NCI-H187 (cell line): ENCODE measurements around the gene TNS1.

Experiments
- DNase-seq, 2 experiments: peaks; one replicate each; lab custom pipeline; 2025; lab: John Stamatoyannopoulos, UW

Gene TNS1

DNA sequence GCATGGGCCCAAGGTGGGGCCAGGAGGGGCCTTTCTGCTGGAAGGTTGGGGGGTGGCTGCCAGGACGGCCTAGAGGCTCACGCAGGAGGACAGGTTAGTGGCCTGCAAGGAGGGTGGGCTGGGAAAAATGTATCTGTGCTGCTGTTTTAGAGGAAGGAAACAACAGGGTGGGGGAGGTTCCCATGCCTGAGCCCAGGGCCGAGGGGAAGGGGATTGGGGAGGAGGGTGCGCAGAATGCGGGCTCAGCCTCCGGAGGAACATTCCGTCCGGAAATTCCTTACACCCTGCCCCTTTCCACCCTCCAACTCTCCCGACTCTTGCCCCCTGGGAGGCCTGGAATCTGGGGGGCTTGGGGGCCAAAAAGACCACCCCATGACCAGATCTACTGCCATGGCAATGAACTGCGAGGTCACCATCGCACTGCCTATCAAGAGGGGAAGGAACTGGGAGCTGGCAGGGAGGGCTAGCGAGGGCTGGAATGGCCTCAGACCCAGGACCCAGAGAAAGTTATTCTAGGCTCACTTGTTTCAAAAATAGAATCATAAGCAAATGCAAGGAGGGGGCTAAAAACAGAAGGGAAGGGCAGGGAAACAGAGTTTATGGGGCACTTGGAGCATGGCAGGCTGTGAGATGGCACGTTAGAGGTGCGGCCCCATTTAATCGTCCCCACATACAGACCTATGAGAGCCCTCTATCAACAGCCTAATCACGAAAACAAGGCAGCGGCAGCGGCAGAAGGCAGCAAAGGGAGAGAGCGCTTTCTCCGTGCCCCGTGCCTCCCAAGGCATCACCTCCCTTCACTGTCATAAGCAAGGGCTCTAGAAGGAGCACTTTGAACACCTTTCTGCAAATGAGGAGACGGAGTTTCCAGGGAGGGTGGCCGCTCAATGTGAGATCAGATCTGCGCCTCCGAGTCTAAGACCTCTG, 90.4 kb downstream of the TNS1 start:
- no peak for DNase-seq

DNA sequence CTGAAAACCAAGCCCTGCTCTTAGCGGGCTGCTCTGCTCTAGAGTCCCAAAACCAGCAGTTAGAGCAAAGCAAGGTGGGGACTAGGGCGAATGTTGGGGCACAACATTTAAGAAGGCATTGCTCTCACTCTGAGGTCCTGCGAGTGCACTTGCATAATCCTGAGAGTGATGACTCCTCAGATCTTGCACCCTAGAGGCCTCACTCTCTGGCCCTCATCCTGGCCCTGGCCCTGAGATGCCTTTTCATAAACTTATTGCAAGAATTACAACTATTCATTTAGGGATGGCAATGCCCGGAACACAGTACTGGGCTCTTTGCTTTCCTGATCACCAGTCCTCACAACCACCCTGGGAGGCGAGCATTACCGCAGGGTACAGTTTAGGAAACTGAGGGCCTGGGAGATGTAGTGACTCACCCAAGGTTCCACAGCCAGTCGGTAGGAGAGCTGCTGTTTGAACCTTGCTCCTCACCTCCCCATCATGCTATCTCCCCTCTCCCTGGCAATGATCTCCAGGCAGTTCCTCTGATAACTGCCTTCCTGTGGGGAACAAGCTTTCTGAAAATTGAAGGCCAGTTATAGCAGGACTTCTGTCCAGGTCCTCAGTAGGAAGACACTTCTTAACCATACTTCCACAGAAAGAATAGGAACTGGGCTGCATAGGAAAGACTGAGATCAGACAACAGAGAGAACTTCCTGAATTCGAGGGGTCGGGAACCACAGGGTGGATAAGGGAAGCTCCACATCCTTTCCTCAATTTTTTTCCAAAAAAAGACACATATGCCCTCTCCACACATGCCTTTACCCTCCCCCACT, 91.3 kb downstream of the TNS1 start:
- DNase-seq: no peak

GRCh38 chr2:217910875-217911212, 92.0 kb downstream of the TNS1 start:
- no peak for DNase-seq

DNA sequence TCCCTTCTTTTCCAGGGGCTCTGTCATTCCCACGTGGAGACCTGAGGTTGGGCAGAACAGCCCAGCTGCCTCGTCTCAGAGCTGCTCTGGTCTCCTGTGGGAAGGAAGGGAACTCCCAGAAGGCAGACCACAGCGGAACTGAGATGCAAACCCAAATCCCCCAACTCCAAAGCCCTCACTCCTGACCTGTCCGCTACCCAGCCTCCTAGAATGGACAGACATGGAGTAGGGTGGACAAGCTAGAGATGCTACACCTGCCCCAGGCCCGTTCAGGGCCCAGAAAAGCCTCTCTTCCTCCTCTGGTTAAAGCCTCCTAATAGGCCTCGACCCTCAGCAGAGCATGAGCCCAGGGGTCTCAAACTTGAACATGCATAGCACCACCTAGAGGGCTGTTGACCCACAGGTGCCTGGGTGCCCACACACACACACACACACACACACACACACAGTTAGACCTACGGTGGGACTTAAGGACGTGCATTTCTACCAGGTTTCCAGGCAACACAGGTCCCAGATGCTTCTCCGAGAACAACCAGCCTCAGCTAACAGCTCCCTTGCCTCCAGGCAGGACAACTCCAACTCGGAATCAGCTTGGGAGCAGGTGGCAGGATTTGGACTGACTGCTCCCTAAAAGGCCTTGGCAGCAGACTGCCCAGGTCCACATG, 93.5 kb downstream of the TNS1 start:
- no peak for DNase-seq

DNA sequence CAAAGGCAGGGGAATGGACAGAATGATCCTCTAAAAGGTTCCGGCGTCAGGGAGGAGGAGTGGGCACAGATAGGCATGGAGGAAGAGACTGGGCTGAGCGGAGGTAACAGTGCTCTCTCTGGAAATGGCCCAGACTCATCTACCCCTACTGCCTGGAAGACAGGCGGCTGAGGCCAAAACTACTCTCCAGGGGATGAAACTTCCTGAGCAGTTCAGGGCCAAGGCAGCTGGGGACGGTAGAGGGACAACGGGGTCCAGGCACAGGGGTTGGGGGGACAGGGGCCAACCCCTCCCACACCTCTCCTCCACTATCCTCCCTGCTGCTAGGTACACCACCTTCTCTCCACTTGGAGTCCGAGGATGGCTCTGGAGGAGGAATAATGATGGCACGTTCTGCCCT, 94.3 kb downstream of the TNS1 start:
- DNase-seq: no peak

DNA sequence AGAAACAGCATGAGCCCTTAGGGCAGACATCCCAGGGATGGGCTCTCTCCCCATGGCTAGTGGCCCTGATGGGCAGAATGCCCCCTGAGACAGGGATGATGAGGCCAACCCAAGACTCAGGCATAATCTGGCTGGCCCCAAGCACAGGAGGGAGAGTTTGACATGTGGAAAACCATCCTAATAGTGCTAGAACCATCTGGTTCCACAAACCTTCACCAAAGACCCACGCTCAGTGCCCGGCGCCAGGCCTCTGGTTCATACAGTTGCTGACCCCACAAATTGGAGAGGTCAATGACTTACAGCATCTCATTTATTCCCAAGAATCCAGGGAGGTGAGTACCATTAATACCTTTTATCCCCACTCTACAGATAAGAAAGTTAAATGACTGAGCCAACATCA, 95.5 kb downstream of the TNS1 start:
- DNase-seq: no peak

DNA sequence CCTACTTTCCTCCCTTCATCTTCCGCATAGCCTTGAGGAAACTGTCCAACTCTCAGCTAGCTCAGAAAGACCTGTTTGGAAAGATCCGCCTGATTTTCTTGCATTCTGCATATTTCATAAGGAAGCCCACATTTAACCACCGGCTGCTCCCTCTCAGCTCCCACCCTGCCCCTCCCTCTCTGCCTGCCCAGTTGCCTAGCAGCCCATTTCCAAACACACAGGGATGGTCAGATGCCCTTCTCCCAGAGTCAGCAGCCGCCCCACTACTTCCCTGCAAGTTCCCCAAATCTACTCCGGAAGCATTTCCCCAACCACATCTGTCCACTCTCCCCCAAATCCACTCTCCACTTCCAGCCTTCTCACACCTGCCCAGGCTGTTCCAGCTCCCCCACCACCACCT, 96.0 kb downstream of the TNS1 start:
- DNase-seq: no peak

DNA sequence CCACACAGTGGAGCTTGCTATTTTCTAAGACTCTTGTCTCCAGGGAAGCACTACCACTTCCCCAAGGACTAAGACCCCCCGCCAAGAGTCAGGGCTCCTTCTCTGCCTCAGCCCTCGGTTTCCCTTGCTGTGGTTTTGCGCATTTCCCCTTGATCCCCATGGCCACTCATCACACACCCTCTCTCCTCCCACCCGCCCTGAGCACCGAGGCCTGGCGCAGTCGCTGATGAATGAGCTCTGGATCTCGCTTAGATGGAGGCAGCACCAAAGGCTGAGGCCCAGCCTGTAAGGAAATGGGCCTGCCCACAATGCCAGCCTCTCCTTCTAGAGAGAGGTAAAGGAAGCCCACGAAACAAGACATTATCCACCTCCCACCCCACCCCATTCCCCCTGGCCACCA, 96.9 kb downstream of the TNS1 start:
- no peak for DNase-seq

DNA sequence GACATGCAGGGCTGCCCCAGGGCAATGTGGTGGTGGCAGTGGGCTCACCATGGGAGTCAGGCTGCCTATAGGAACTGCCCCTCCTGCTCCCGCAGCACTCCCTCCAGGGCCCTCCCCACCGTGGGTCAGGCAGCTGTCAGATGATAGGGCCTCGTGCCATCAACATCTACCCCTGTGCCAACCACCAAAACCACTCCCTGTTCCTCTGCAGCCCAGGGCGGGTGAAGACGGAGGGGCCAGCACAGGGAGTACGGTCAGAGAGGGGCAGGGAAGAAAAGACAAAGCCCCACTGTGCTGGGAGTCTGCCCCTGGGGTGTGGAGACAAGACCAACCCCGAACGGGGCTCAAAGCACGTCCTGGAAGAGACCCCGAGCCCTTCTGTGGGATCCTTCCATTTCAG, 97.4 kb downstream of the TNS1 start:
- no peak for DNase-seq

DNA sequence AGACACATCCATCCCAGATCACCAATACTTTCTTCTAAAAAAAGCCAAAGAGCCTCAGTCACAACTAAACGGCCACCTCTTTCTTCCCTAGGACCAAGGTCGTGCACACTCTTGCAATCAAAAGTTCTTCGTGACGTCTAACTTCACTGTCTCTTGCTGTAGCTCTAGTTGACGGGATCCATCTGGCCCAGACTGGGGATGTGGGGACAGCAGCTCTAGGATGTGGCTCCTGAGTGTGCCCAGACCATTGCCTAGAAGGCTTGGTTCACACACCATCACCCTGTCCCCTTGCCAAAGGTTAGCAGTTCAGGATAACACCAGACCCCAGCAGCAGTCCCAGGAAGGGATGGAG, 98.2 kb downstream of the TNS1 start:
- no peak for DNase-seq

DNA sequence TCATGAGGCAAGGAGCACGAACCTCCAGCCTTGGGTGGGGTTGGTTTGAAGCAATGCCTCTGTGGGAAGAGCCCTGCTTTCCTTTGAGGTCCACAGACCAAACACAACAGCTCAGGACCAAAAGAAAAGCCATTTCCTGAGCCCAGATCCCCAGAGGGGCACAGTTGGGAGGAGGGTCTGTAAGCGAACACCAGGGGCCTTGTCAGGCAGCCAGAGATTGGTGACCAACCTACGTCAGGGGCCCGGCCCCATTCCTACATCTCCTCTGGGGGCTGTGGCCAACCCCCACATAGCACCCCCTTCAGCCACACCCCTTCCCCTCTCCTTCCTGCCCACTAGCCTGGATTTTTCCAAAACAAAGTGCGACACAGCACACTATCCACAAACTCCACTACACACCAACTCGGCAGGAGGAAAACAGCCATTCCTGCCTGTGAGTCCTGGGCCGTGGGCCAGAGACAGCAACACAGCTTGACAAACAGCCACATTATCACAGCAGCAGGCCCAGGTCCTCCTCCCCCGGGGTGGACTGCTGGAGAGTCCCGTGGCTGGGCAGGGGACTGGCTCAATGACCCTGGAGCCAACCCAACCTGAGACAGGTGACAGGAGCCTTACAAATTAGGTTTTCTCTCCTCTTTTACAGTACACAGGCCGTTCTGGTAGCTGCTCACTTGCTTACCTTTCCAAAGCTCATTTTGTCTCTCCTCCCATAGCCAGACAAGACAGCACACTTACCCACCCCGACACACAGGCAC, 98.8 kb downstream of the TNS1 start:
- DNase-seq: no peak

- no peak for DNase-seq
Measured at GRCh38 chr2:217903142-217903858, 99.5 kb downstream of the TNS1 start.

- no peak for DNase-seq
Measured at GRCh38 chr2:217902379-217903141, 100.2 kb downstream of the TNS1 start.

- DNase-seq: no peak
Measured at GRCh38 chr2:217901835-217902378, 100.9 kb downstream of the TNS1 start.

- DNase-seq: no peak
Measured at GRCh38 chr2:217901400-217901799, 101.4 kb downstream of the TNS1 start.

DNA sequence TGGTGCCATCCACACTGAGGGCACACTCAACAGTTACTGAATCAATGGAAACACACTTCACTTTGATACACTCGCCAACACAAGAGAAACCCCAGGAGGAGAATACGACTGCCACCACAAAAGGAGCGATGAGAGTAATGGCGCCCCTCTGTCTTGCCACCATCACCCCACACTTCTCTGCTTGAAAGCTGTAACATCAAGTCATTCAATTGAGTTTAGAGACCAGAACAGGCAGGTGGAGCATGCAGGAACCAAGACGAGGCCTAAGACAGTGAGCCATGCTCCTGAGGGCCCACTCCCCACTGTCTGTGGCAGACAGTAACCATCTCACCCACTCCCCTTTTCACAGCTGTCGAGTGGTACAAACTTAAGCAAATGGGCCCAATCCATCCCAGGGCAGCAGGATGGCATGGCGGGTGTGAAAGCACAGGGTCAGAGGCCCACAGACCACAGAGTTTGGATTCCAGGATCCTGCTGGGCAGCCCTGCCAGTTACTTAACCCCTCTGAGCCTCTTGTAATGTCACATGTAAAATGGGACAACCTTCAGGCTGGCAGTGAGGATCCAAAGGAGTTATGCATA, 101.9 kb downstream of the TNS1 start:
- DNase-seq: no peak

DNA sequence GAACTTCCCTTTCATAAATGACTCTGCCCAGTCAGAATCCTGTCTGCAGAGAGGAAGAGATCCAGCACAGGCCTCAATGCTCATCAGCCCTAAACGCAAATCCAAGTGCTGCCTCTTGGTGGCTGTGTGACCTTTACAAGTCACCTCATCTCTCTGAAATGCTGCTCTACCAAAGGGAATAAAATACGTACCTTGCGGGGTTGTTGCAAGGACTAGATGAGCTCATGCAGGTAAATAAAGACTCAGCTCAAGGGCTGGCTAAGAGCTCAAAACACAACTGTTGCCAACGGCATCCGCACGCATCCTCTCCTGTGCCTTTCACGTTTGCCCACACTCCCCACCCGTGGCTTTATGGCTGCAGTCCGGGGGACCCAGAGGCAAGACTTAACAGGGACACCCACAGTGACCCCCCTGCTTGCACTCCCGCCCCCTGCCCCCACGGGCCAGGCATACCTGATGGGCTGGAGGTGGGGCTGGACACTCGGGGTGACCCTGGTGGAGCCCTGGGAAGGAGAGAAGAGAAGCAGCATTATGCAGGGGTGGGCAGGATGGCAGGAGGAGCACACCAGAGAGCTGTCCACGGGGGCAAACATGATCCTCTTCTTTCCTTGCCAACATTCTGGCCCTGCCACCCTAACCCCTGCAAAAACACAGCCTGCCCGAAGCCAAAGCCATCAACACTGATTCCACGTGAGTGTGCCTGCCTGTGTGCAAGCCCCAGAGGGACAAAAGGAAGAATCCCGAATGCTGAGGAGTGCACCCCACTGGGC, 102.6 kb downstream of the TNS1 start:
- DNase-seq: no peak

DNA sequence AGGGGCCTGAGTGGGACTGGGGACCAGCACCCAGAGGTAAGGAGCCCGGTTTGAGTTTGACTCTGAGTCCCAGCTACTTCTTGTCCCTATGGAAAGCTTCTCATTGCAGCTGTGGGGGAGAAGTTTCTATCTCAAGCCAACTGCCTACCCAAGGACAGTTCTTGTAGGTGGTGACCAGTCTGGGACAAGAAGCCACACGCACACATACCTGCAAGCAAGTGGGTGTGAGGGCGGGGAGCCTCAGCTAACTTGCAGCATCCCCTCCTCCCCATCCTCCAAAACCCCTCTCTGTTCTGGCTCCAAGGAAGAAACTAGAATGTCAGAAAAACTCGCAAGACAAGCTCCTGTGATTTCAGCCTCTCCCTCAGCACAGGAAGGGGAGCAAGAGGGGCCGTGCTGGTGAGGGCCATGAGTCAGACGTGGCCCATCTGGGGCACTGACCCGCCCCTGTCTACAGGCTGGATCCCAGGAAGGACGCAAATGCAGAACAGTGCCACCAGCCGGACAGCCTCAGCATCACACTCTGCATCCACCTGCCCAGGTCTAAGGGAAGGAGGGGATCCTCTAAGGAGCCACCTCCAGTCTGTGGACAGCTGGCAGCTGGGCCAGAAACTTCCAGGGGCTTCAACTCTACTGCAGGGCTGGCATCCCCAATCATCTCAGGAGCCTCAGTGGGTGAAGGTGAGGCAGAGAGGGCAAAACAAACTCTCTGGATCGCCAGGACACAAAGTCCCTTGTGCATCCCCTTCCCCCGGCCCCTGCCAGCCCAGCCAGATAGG, 103.4 kb downstream of the TNS1 start:
- no peak for DNase-seq
